Esophagus (tissue), 2 donors: Measurements from ENCODE around the gene BMF. TPM values are rescaled to one million over a fixed set of nuclear protein-coding genes. Genes with fewer than 3 reads are reported as not detected.
"Not testable (repeated sequence)": the region's sequence is repeated elsewhere in the genome, so short reads cannot be mapped to it uniquely, and the experiment has no call there.

Experiments
- H3K27ac ChIP-seq, 2 donors: one replicate each; pipeline ENCODE4 v1.5.1; 2013; ENCODE audit warnings: low read depth in 2 of 2, mild to moderate bottlenecking in 2 of 2, inconsistent platforms in 1 of 2, low read length in 1 of 2, moderate library complexity in 1 of 2
- H3K27me3 ChIP-seq, 2 donors: one replicate each; pipeline ENCODE4 v1.6.1; 2013; ENCODE audit warnings: low read length in 2 of 2, control low read depth in 1 of 2, mild to moderate bottlenecking in 1 of 2; ENCODE audit not compliant: insufficient read depth in 2 of 2, control insufficient read depth in 1 of 2
- H3K36me3 ChIP-seq, 2 donors: one replicate each; pipeline ENCODE4 v1.6.1; 2013; ENCODE audit warnings: low read length in 1 of 2; ENCODE audit not compliant: control insufficient read depth in 2 of 2, insufficient read depth in 2 of 2
- H3K4me1 ChIP-seq, 2 donors: one replicate each; pipeline ENCODE4 v1.6.1; 2013; ENCODE audit warnings: low read length in 1 of 2; ENCODE audit not compliant: control insufficient read depth in 2 of 2, insufficient read depth in 2 of 2
- H3K4me3 ChIP-seq, 2 donors: one replicate each; pipeline ENCODE4 v1.5.1; 2013; ENCODE audit warnings: low read length in 2 of 2, mild to moderate bottlenecking in 2 of 2, low read depth in 1 of 2, moderate library complexity in 1 of 2
- H3K9me3 ChIP-seq, 2 donors: one replicate each; pipeline ENCODE4 v1.6.1; 2013; ENCODE audit warnings: mild to moderate bottlenecking in 2 of 2, low read depth in 1 of 2, low read length in 1 of 2, moderate library complexity in 1 of 2; ENCODE audit not compliant: control insufficient read depth in 2 of 2, insufficient read depth in 1 of 2
- WGBS, 2 donors: extraction: QIAGEN DNeasy Blood & Tissue Kit; methylation state at CpG; one replicate each; pipeline ENCODE4 v1.1.7; 2013; 5-methylcytosine and 5-hydroxymethylcytosine counted together
- polyA plus RNA-seq, 2 donors: library from polyadenylated mRNA; stranded (reverse); fragments of 200-250 nt; gene quantifications; one replicate each; pipeline ENCODE4 v1.2.3, GENCODE V29; 2013
- donor health status: healthy with polysubstance abuse.
- donor health status: Bipolar disorder and iron deficiency.

BMF gene
- polyA plus RNA-seq, 2 donors: 1.0 to 1.2 TPM

DNA sequence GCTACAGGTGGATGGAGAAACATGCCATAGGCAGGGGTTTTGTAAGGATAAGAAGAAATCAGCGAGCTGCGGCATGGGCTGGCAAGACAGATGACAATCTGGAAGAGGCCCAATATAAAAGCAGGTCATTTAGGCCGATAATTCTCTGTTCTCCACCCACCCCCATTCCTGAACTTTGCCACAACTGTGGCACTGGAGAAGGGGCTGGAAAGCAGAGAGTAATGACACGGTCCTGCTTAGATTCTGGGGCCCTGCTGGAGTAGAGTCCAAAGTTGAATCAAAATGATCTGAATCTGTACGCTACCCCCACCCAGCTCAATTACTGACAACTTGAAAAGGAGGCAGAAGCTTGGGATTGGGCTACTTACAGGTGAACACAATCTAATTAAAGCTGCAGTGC, 33.7 kb upstream of the BMF start:
- Histone ChIP-seq H3K9me3 (no peaks in the 10 kb centered on the region), H3K4me3 (no peak overlapping the region), H3K36me3 (no peaks in the 10 kb centered on the region), H3K4me1 (no peaks in the 10 kb centered on the region), H3K27ac (no peak overlapping the region), H3K27me3 (no peaks in the 10 kb centered on the region)
- WGBS, 2 donors: 75 to 85% methylated on average over 5 of the region's 5 CpGs

DNA sequence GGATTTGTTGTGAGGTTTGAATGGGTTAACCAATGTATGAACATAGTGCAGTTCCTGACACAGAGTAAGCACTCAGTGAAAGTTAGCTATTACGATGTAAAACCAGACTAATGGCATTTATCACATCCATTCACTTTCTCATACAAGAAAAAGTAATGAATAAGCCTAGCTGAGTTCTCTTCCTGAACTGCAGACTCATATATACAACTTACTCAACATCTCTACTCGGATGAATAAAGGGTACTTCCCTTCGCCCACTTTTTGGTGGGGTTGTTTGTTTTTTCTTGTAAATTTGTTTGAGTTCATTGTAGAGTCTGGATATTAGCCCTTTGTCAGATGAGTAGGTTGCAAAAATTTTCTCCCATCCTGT, 29.5 kb upstream of the BMF start:
- WGBS, 2 donors: 56 to 64% methylated on average over 3 of the region's 3 CpGs
- H3K4me3 ChIP-seq, H3K9me3 ChIP-seq, H3K4me1 ChIP-seq, H3K27me3 ChIP-seq, H3K36me3 ChIP-seq, H3K27ac ChIP-seq: not testable (repeated sequence)

DNA sequence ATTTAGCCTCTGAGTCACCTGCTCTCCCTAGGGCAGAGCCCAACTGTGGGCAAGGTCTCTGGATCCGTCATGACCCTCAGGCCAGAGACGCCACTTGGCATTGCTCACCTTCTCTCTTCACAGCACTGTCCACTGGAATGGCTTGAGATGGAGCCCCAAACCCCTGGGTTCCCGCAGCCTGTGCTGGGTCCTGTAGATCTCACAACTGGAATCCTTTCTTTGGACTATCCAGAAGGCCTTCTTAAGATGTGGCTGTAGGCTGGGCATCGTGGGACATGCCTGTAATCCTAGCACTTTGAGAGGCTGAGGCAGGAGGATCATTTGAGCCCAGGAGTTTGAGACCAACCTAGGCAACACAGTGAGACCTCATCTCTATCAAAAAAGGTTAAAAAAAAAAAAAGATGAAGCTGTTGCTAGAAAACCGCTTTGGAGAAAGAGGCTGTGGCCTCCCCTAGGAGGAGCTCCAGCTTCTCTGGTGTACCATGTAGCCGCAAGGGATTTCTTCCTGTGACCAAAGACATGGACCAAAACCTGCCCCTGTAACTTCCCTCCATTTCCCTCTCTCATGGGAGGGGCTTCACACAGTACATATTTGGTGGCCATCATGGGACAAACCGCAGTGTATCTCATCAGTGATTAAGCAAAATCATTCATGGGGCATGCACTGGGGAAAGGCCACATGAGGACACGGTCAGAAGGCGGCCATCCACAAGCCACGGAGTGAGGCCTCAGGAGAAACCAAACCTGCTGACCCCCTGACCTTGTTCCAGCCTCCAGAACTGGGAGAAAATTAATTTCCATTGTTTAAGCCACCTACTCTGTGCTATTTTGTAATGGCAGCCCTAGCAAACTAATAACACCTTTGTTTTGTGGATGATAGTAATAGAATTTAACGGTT, 28.9 kb upstream of the BMF start:
- H3K4me3 ChIP-seq: no peak overlapping the region
- H3K4me1 ChIP-seq: no peaks in the 10 kb centered on the region
- H3K27ac ChIP-seq: no peak overlapping the region
- H3K9me3 ChIP-seq: no peaks in the 10 kb centered on the region
- WGBS, 2 donors: 89 to 95% methylated on average over 11 of the region's 11 CpGs
- no peaks in the 10 kb centered on the region for H3K36me3 ChIP-seq
- H3K27me3 ChIP-seq: no peaks in the 10 kb centered on the region

DNA sequence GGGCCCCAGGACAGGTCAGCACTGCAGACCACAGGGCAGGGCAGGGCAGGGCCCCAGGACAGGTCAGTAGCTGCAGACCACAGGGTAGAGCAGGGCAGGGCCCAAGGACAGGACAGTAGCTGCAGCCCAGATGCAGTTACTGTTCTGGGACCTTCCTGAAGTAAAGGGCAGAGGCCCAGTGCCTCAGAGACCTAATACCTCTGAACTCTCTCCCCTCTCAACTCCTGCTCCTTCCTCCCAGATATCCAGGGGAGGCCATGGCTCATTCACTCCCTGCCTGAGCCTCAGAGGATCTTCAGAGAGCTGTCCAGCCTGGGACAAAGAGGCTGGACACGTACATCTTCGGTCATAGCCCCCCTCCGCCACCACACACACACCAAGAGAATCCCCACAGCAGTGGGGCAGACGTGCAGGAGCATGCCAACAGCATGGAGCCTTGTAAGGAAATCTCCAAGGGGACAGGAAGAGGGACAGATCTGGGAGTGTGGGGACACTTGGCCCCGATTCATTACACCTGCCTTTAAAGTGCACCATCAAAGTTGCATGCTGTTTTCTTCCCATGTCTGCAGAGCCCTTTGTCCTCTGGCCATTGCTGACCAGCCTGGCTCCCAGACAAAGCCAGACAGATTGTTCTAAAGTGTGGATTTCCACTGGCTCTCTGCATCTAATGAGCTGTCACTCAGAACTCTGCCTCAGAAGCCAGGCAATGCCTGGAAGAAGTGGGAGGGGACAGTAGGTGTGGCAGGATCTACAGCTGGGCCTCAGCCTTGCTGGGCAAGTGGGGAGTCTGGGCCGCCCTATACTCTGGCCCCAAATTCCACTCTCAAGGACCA, 28.0 kb upstream of the BMF start:
- H3K4me3 ChIP-seq: no peak overlapping the region
- no peak overlapping the region for H3K27ac ChIP-seq
- H3K4me1 ChIP-seq: no peaks in the 10 kb centered on the region
- no peaks in the 10 kb centered on the region for H3K36me3 ChIP-seq
- WGBS, 2 donors: 88 to 95% methylated on average over 6 of the region's 6 CpGs
- H3K27me3 ChIP-seq: no peaks in the 10 kb centered on the region
- no peaks in the 10 kb centered on the region for H3K9me3 ChIP-seq

DNA sequence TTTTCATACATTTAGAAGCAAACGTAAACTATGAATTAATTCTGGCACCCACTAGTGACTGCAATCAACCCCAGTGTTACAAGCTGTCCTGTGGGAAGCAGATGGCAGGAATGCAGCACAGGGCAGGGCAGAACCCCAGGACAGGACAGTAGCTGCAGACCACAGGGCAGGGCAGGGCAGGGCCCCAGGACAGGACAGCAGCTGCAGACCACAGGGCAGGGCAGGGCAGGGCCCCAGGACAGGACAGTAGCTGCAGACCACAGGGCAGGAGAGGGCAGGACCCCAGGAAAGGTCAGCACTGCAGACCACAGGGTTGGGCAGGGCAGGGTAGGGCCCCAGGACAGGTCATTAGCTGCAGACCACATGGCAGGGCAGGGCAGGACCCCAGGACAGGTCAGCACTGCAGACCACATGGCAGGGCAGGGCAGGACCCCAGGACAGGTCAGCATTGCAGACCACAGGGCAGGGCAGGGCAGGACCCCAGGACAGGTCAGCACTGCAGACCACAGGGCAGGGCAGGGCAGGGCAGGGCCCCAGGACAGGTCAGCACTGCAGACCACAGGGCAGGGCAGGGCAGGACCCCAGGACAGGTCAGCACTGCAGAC, 27.3 kb upstream of the BMF start:
- H3K27ac ChIP-seq, H3K4me1 ChIP-seq, H3K36me3 ChIP-seq, H3K27me3 ChIP-seq, H3K9me3 ChIP-seq, H3K4me3 ChIP-seq: not testable (repeated sequence)
- 76 to 83% methylated on average over 1 of the region's 1 CpG for WGBS, 2 donors

DNA sequence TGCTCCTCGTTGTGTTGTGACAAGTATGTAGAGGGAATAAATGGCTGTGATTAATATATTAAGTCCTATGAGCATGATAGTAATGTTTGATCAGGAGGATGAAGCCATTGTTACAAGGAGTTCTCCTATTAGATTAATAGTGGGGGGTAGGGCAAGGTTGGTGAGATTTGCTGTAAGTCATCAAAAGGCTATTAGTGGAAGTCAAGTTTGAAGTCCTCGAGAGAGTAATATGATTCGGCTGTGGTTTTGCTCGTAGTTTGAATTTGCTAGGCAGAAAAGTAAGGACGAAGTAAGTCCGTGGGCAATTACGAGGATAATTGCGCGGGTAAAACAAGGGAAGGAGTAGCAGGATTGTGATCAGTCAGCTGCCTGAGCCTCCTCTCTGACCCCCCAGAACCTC, 26.2 kb upstream of the BMF start:
- Histone ChIP-seq H3K36me3 (no peaks in the 10 kb centered on the region), H3K9me3 (no peaks in the 10 kb centered on the region), H3K4me3 (no peak overlapping the region), H3K4me1 (no peaks in the 10 kb centered on the region), H3K27ac (no peak overlapping the region), H3K27me3 (no peaks in the 10 kb centered on the region)
- WGBS, 2 donors: 77 to 82% methylated on average over 9 of the region's 9 CpGs

DNA sequence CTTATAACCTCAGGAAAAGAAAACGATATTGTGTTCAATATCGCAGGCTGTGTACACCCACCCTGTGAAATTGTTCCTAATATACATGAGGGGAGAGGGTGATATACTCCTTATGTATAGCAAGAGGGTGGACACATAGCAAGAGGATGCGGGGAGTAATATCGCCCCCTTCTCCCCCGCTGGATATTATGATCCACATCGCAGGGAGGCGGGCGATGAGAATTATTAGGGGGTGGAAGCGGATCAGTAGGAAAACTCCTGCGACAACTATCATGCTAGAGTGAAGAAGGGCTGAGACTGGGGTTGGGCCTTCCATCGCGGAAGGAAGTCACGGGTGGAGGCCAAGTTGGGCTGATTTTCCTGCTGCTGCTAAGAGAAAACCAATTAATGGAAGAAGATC, 24.9 kb upstream of the BMF start:
- Histone ChIP-seq H3K27me3 (no peaks in the 10 kb centered on the region), H3K36me3 (no peaks in the 10 kb centered on the region), H3K4me3 (no peak overlapping the region), H3K4me1 (no peaks in the 10 kb centered on the region), H3K27ac (no peak overlapping the region), H3K9me3 (no peaks in the 10 kb centered on the region)
- 94 to 95% methylated on average over 13 of the region's 13 CpGs for WGBS, 2 donors

DNA sequence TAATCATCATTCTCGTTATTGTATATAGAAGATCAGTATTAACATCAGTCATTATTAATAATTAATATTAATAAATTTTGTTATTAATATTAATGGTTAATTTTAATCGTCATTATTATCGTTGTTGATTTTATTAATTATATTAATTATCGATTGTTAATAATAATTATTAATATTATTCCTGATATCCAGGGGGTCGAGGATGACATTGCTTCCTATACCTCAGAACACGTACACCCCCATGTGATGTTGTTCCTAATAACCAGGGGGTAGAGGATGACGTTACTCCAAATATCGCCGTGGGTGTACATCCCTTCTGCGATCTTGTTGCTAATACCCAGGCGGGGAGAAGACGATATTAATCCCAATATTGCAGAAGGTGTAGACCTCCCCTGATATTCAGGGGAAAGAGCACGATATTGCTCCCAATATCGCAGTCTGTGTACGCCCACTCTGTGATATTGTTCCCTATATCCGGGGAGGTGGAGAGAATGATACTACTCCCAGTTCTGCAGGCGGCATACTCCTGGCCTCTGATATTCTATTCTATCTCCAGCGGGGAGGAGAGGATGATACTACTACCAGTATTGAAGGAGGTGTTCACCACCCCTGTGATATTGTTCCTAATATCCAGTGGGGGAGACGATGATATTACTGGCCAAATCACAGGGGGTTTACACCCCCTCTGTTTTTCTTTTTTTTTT, 22.3 kb upstream of the BMF start:
- no peaks in the 10 kb centered on the region for H3K36me3 ChIP-seq
- WGBS, 2 donors: 84 to 85% methylated on average over 19 of the region's 19 CpGs
- no peaks in the 10 kb centered on the region for H3K9me3 ChIP-seq

DNA sequence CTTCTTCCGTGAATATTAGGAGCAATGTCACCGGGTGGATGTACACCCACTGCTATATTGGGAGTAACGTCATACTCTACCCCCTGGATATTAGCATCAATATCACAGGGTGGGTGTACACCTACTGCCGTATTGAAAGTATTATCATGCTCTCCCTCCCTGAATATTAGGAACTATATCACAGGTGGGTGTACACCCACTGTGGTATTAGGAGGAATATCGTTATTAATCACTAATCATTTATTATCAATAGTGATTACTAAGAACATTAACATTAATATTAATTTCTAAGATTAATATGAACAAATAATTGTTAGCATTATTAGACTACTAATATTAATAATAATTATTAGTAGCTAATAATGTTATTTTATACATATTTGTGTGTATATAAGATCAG, 21.4 kb upstream of the BMF start:
- no peaks in the 10 kb centered on the region for H3K4me1 ChIP-seq
- 73 to 82% methylated on average over 5 of the region's 5 CpGs for WGBS, 2 donors

More for the DNA sequence above, 22.3 kb upstream of the BMF start:
- H3K4me1 ChIP-seq: no peaks in the 10 kb centered on the region
- H3K4me3 ChIP-seq: no peak overlapping the region
- no peaks in the 10 kb centered on the region for H3K27me3 ChIP-seq
- no peak overlapping the region for H3K27ac ChIP-seq

More for the DNA sequence above, 21.4 kb upstream of the BMF start:
- H3K36me3 ChIP-seq: no peaks in the 10 kb centered on the region
- H3K4me3 ChIP-seq: no peak overlapping the region
- H3K9me3 ChIP-seq: no peaks in the 10 kb centered on the region
- H3K27ac ChIP-seq: no peak overlapping the region
- H3K27me3 ChIP-seq: no peaks in the 10 kb centered on the region
